ENCODE results near the gene KATNB1. TPM values are rescaled to one million over a fixed set of nuclear protein-coding genes. Genes with fewer than 3 reads are reported as not detected.
"Not testable (repeated sequence)": the region's sequence is repeated elsewhere in the genome, so short reads cannot be mapped to it uniquely, and the experiment has no call there.

KATNB1 gene
- total RNA-seq, 4 donors from 2014 or later = 16.8 to 30.2 (median 21.0) TPM

GRCh38 chr16:57791195-57791892 lies 55.8 kb downstream of the KATNB1 start:
- Histone ChIP-seq H3K27ac (peak overlapping the region in 1 of 4 donors; percentile 5), H3K27me3 (no peaks in the 10 kb centered on the region), H3K4me3 (no peak overlapping the region), H3K4me1 (peaks cover 9 to 34% (median 22%) of the 10 kb centered on the region in 3 donors), H3K36me3 (peaks cover 0 to 70% (median 0%) of the 10 kb centered on the region in 3 donors), H3K9me3 (no peaks in the 10 kb centered on the region)
- DNase-seq = no peak
- WGBS, 2 donors = 63 to 75% methylated on average over 7 to 8 of the region's 13 CpGs
- intact Hi-C loops (cut with DNase I) = no loop called here
- TF ChIP-seq POLR2A (IDR thresholded peaks at IDR 0.05) (no peak), CTCF (IDR thresholded peaks at IDR 0.05) (no peak)

DNA sequence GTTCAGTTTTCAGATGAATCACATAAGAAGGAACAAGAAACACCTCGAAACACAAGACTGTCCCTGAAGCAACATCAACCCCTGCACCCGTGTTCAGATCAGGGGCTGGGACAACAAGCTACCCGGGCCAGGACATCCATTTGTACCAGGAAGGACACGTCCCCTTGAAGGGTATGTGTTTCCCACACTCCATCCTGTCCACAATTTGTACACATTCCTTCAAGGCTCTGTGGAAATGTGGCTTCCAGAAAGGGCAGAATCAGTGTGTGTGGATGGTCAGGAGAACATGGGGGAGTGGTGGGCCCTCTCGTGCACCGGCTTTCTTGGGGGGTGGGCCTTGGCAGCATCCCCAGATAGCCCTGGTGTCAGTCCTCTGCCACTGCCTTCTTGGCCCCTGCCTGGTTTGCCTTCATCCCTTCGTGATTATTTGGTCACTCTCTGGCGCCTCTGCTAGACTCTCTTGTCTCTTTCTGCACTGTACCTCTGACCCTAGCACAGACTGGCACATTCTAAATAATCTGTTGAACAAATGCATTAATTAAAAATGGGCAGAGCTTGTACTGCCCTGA lies 56.4 kb downstream of the KATNB1 start:
- no peaks in the 10 kb centered on the region for H3K27me3 ChIP-seq
- H3K27ac ChIP-seq = peak overlapping the region in 1 of 4 donors; percentile 28
- no peak for DNase-seq
- peaks cover 0 to 73% (median 0%) of the 10 kb centered on the region in 3 donors for H3K36me3 ChIP-seq
- H3K4me1 ChIP-seq = peaks cover 9 to 30% (median 16%) of the 10 kb centered on the region in 3 donors
- no peak overlapping the region for H3K4me3 ChIP-seq
- TF ChIP-seq POLR2A (IDR thresholded peaks at IDR 0.05) = no peak
- no peaks in the 10 kb centered on the region for H3K9me3 ChIP-seq
- intact Hi-C loops (cut with DNase I) = no loop called here
- 52 to 61% methylated on average over 7 to 8 of the region's 8 CpGs for WGBS, 2 donors

DNA sequence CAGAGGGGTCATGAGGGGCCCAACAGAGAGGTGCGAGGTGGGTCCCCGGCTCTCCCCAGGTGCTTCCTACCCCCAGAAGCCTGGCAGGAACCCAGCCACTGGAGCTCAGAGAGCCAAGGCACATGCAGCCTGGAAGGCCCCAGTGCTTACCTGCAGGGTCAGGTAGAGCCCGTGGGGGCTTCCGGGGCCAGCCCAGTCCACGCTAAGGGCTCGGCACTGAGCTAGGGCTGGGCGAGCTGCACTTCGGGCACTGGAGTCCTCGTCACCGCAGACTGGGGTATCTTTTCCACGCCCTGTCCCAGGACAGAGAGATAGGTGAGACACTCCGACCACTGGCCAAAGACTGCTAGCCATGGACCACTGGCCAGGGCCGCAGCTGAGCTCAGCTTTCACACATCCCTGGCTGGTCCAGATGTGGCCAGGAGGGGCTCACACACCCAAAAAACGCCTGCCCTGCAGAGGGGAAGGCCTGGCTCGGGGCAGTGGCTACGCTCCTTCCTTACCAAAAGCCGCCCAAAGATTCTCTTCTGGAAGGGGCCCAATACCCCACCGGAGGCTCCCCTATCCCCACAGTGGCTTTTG lies 59.4 kb downstream of the KATNB1 start:
- intact Hi-C loops (cut with DNase I) = loop anchor here (5.0 kb wide), 1 partner anchor 67 kb away; no protein-coding TSS in a partner anchor
- no peak for DNase-seq
- H3K27me3 ChIP-seq = no peaks in the 10 kb centered on the region
- no peaks in the 10 kb centered on the region for H3K9me3 ChIP-seq
- no peak overlapping the region for H3K27ac ChIP-seq
- no peak overlapping the region for H3K4me3 ChIP-seq
- WGBS, 2 donors = 83 to 84% methylated on average over 11 to 12 of the region's 18 CpGs
- peaks cover 10 to 46% (median 11%) of the 10 kb centered on the region in 3 donors for H3K4me1 ChIP-seq
- TF ChIP-seq POLR2A (IDR thresholded peaks at IDR 0.05) (no peak), CTCF (IDR thresholded peaks at IDR 0.05) (no peak)
- peaks cover 0 to 53% (median 0%) of the 10 kb centered on the region in 3 donors for H3K36me3 ChIP-seq

DNA sequence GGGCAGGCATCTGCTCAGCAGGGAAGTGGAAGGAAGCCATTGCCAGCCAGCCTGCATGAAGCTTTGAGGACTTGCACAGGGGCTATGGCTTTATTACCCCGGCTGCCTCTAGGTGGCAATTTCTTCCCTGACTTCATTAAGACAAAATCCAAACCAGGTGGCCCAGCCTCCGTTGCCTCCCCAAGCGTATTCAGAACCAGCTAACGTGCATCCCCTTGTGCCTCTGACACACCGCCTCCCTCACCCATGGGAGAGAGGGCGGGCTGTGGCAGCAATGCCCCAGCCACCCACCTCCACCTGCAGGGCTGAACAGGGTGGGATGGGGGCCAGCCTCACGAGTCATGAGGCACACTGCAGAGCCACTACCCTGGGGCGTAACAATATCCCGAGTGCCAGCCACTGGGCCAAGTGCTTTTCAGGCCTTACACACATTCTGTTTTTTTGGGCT lies 59.9 kb downstream of the KATNB1 start:
- peaks cover 0 to 49% (median 0%) of the 10 kb centered on the region in 3 donors for H3K36me3 ChIP-seq
- H3K9me3 ChIP-seq = no peaks in the 10 kb centered on the region
- TF ChIP-seq POLR2A (IDR thresholded peaks at IDR 0.05) = no peak
- peak in 5 of 6 experiments; percentile 40 to 67 (median 45) for TF ChIP-seq CTCF (IDR thresholded peaks at IDR 0.05)
- 27 to 47% methylated on average over 3 to 5 of the region's 9 CpGs for WGBS, 2 donors
- no peak for DNase-seq
- H3K27me3 ChIP-seq = no peaks in the 10 kb centered on the region
- no peak overlapping the region for H3K4me3 ChIP-seq
- no peak overlapping the region for H3K27ac ChIP-seq
- intact Hi-C loops (cut with DNase I) = loop anchor here (5.0 kb wide), 1 partner anchor 67 kb away; no protein-coding TSS in a partner anchor
- peaks cover 14 to 51% (median 14%) of the 10 kb centered on the region in 3 donors for H3K4me1 ChIP-seq

DNA sequence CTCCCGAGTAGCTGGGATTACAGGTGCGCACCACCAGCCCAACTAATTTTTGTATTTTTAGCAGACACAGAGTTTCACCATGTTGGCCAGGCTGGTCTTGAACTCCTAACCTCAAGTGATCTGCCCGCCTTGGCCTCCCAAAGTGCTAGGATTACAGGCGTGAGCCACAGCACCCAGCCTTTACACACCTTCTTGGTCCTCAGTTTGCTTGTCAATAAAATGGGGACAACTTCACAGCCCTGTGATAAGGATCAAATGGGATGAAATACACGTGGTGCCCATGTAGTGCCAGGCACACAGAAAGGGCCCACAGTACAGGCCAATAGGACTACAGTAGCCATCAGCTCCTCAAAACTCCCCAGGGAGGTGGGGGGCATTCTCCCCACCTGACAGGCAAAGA lies 60.4 kb downstream of the KATNB1 start:
- Histone ChIP-seq H3K4me1 (peaks cover 20 to 53% (median 20%) of the 10 kb centered on the region in 3 donors), H3K4me3 (peak overlapping the region in 2 of 4 donors; percentile 15 to 44), H3K36me3 (peaks cover 0 to 43% (median 0%) of the 10 kb centered on the region in 3 donors)
- 92% methylated on average over 5 of the region's 5 CpGs; no CpG with 5 or more reads in 1 of the 2 donors for WGBS, 2 donors
- not testable (repeated sequence) for DNase-seq, H3K27ac ChIP-seq, H3K27me3 ChIP-seq, H3K9me3 ChIP-seq
- intact Hi-C loops (cut with DNase I) = loop anchor here (5.0 kb wide), 1 partner anchor 66 kb away; no protein-coding TSS in a partner anchor

GRCh38 chr16:57797216-57797525 lies 61.6 kb downstream of the KATNB1 start:
- H3K4me3 ChIP-seq = peak overlapping the region; percentile 31 to 54 (median 45)

More at GRCh38 chr16:57797216-57797525, 61.6 kb downstream of the KATNB1 start:
- WGBS, 2 donors = 80 to 93% methylated on average over 2 to 3 of the region's 13 CpGs
- TF ChIP-seq CTCF (IDR thresholded peaks at IDR 0.05) = no peak
- TF ChIP-seq POLR2A (IDR thresholded peaks at IDR 0.05) = no peak
- H3K27ac ChIP-seq = peak overlapping the region; percentile 72 to 83 (median 80)
- H3K9me3 ChIP-seq = no peaks in the 10 kb centered on the region
- peaks cover 0 to 33% (median 0%) of the 10 kb centered on the region in 3 donors for H3K36me3 ChIP-seq
- intact Hi-C loops (cut with DNase I) = loop anchor here (5.0 kb wide), 1 partner anchor 65 kb away; no protein-coding TSS in a partner anchor
- no peaks in the 10 kb centered on the region for H3K27me3 ChIP-seq
- peaks cover 18 to 61% (median 30%) of the 10 kb centered on the region in 3 donors for H3K4me1 ChIP-seq
- no peak for DNase-seq
